Omental fat pad (tissue), 4 donors: ENCODE data around the gene GCNA. TPM values are rescaled to one million over a fixed set of nuclear protein-coding genes. Genes with fewer than 3 reads are reported as not detected.

Source experiments
- ATAC-seq: fragments of 150-250 bp; one replicate; pipeline ENCODE4 v1.9.1; 2016; ENCODE audit warnings: mild to moderate bottlenecking, moderate library complexity; ENCODE audit not compliant: low FRiP score
- DNase-seq: peaks from one replicate; pipeline ENCODE4 v3.0.0-alpha.2; 2019; ENCODE audit warnings: low spot score
- total RNA-seq, 4 donors: library from RNA; depleted of rRNA; stranded (reverse); fragments of >200 nt; gene quantifications; one replicate each; pipeline ENCODE4 v1.1.0, GENCODE V29; 2016
- TF ChIP-seq, protein P1 (sequence below), 3 donors: fragments of 450-650 bp; IDR thresholded peaks; one replicate each; pipeline ENCODE4 v1.5.1; 2016 to 2017; ENCODE audit warnings: antibody characterized with exemption in 3 of 3, mild to moderate bottlenecking in 3 of 3, moderate library complexity in 2 of 3

The GCNA gene
- total RNA-seq, 4 donors from 2014 or later: 2.8 to 6.3 (median 4.2) TPM

DNA sequence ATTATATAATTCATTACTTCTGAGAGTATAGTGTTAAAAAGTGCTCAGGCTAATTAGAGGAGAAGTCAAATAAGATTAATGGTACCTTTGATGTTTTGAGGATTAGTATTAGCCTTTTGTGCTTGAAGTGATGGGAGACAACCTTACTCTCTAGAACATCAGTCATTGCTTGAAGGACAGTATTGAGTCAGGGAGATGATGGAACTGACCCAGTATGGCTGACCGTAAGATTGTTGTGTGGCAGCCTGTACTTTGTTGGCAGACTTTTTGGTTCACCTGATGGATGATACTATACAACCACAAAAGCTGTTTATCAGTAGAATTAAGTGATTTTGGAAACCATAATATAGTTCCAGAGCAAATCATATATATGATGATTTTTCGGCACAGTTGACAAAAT lies 35.4 kb upstream of the GCNA start:
- TF ChIP-seq, protein P1, sequence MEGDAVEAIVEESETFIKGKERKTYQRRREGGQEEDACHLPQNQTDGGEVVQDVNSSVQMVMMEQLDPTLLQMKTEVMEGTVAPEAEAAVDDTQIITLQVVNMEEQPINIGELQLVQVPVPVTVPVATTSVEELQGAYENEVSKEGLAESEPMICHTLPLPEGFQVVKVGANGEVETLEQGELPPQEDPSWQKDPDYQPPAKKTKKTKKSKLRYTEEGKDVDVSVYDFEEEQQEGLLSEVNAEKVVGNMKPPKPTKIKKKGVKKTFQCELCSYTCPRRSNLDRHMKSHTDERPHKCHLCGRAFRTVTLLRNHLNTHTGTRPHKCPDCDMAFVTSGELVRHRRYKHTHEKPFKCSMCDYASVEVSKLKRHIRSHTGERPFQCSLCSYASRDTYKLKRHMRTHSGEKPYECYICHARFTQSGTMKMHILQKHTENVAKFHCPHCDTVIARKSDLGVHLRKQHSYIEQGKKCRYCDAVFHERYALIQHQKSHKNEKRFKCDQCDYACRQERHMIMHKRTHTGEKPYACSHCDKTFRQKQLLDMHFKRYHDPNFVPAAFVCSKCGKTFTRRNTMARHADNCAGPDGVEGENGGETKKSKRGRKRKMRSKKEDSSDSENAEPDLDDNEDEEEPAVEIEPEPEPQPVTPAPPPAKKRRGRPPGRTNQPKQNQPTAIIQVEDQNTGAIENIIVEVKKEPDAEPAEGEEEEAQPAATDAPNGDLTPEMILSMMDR (IDR thresholded peaks at IDR 0.05): no peak
- DNase-seq (no peak), ATAC-seq (no peak)

- TF ChIP-seq, protein P1 (IDR thresholded peaks at IDR 0.05): no peak
- DNase-seq (no peak), ATAC-seq (peak; percentile 83)
These were observed 34.9 kb upstream of the GCNA start for GRCh38 chrX:71543316-71543715.

- ATAC-seq: no peak
These were observed 32.9 kb upstream of the GCNA start for GRCh38 chrX:71545364-71545763.

GRCh38 chrX:71546879-71547278 lies 31.4 kb upstream of the GCNA start:
- DNase-seq (no peak), ATAC-seq (no peak)
- TF ChIP-seq, protein P1 (IDR thresholded peaks at IDR 0.05): no peak

More at GRCh38 chrX:71545364-71545763, 32.9 kb upstream of the GCNA start:
- DNase-seq: no peak
- TF ChIP-seq, protein P1 (IDR thresholded peaks at IDR 0.05): no peak

DNA sequence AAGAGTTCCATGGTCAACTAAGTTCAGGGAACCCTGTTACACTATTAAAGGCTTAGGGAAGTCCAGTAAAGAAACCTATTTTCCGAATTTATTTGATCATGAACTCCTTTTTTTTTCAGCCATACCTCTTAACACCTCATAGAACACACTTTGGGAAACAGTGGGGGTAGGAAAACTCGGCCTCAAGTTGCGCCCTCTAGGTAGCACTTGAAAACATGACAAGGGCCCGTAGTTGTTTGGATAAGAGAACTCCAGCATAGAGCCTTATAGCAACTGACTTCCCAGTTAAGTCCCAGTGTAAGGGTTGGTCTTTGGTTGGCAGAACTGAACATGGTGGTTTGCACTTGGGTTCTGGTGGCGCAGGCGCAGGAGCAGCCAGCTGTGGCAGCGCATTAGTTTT lies 30.9 kb upstream of the GCNA start:
- no peak for ATAC-seq
- no peak for DNase-seq
- TF ChIP-seq, protein P1 (IDR thresholded peaks at IDR 0.05): no peak

GRCh38 chrX:71549986-71550385 lies 28.3 kb upstream of the GCNA start:
- TF ChIP-seq, protein P1 (IDR thresholded peaks at IDR 0.05): no peak
- ATAC-seq: no peak
- DNase-seq: no peak

- ATAC-seq: no peak
- TF ChIP-seq, protein P1 (IDR thresholded peaks at IDR 0.05): no peak
These were observed 27.7 kb upstream of the GCNA start for GRCh38 chrX:71550578-71550977.

More at GRCh38 chrX:71550578-71550977, 27.7 kb upstream of the GCNA start:
- no peak for DNase-seq
